ENCODE results near the gene CHP2. TPM values are rescaled to one million over a fixed set of nuclear protein-coding genes. Genes with fewer than 3 reads are reported as not detected.
A peak's percentile ranks its signal among the peaks of the same experiment; 100 is the strongest.

The CHP2 gene
- total and polyA plus RNA-seq, 9 of the 15 experiments (the other 6 are each of a cell fraction or from before 2014, with no cell fraction given) = 0.23 to 1.1 (median 0.80) TPM

GRCh38 chr16:23784811-23785447 lies 30.1 kb downstream of the CHP2 start (continued):
- TF ChIP-seq TRIM24 (IDR thresholded peaks at IDR 0.05) (peak; percentile 68 to 87), CAMTA2 (CRISPR knock-in tag; conservative IDR thresholded peaks at IDR 0.05) (no peak), TOE1 (IDR thresholded peaks at IDR 0.05; ENCODE audit: borderline replicate concordance) (peak; percentile 54; the same call in 1 of the 2 replicates), TOE1 (CRISPR knock-in tag; IDR thresholded peaks at IDR 0.05; ENCODE audit: borderline replicate concordance, low read depth) (no peak), SMAD3 (CRISPR knock-in tag; conservative IDR thresholded peaks at IDR 0.05) (no peak), ZNF507 (tag; conservative IDR thresholded peaks at IDR 0.05) (no peak), SMARCA4 (IDR thresholded peaks at IDR 0.05) (peak; percentile 93), CEBPB (tag; IDR thresholded peaks at IDR 0.05) (peak; percentile 86), GABPB1 (CRISPR knock-in tag; IDR thresholded peaks at IDR 0.05) (peak; percentile 59), LCOR (CRISPR knock-in tag; IDR thresholded peaks at IDR 0.05) (peak; percentile 85), ZBTB7A (IDR thresholded peaks at IDR 0.05; ENCODE audit: borderline replicate concordance, control insufficient read depth, low read depth, low read length) (peak; percentile 79; the same call in 1 of the 2 replicates), ZFPM2 (CRISPR knock-in tag; IDR thresholded peaks at IDR 0.05) (no peak), PTRF (tag; IDR thresholded peaks at IDR 0.05) (no peak), HOMEZ (CRISPR knock-in tag; IDR thresholded peaks at IDR 0.05) (no peak), ZNF232 (CRISPR knock-in tag; IDR thresholded peaks at IDR 0.05) (no peak), ZBTB11 (CRISPR knock-in tag; IDR thresholded peaks at IDR 0.05) (peak in 1 of 3 experiments; percentile 48; a peak in 1 of 6 replicates), RCOR1 (IDR thresholded peaks at IDR 0.05; ENCODE audit: borderline replicate concordance in 1 of 2, low read depth in 2 of 2, low read length in 2 of 2) (peak in 1 of 2 experiments; percentile 50; a peak in 2 of 4 replicates), TEAD1 (CRISPR knock-in tag; IDR thresholded peaks at IDR 0.05) (peak in 1 of 2 experiments; percentile 78; a peak in 2 of 4 replicates), STAT6 (CRISPR knock-in tag; IDR thresholded peaks at IDR 0.05) (no peak), ARID2 (IDR thresholded peaks at IDR 0.05) (no peak)

Data from K562 (cell line).